HEK293 (cell line): ENCODE data around the gene CDC26.

Experiments used
- BCL6B ChIP-seq: fragments of 450-650 bp; formaldehyde crosslinking; IDR thresholded peaks from 2 replicates; pipeline ENCODE4 v1.5.1; 2017; ENCODE audit warnings: missing biosample characterization, missing genetic modification characterization
- CTCF ChIP-seq: fragments of 450-650 bp; formaldehyde crosslinking; IDR thresholded peaks from 2 replicates; pipeline ENCODE4 v1.5.1; 2016; ENCODE audit warnings: missing biosample characterization, missing genetic modification characterization
- FEZF1 ChIP-seq: fragments of 450-650 bp; formaldehyde crosslinking; IDR thresholded peaks from 2 replicates; pipeline ENCODE4 v1.5.1; 2016; ENCODE audit warnings: missing biosample characterization, missing genetic modification characterization
- HOXA7 ChIP-seq: sonication (generic); formaldehyde crosslinking; IDR thresholded peaks from 2 replicates; pipeline ENCODE4 v1.8.1; 2022; ENCODE audit warnings: missing genetic modification reagents, borderline replicate concordance
- HOXD13 ChIP-seq: sonication (generic); formaldehyde crosslinking; IDR thresholded peaks from 2 replicates; pipeline ENCODE4 v1.8.0; 2022; ENCODE audit warnings: missing genetic modification reagents, borderline replicate concordance
- KLF16 ChIP-seq: fragments of 450-650 bp; formaldehyde crosslinking; IDR thresholded peaks from 2 replicates; pipeline ENCODE4 v1.5.1; 2017; ENCODE audit warnings: missing biosample characterization, missing genetic modification characterization
- KLF8 ChIP-seq: fragments of 450-650 bp; formaldehyde crosslinking; IDR thresholded peaks from 2 replicates; pipeline ENCODE4 v1.5.1; 2016; ENCODE audit warnings: missing biosample characterization, missing genetic modification characterization
- PRDM1 ChIP-seq: fragments of 450-650 bp; formaldehyde crosslinking; IDR thresholded peaks from 2 replicates; pipeline ENCODE4; 2016; ENCODE audit warnings: missing biosample characterization, missing genetic modification characterization
- SP2 ChIP-seq: fragments of 450-650 bp; formaldehyde crosslinking; IDR thresholded peaks from 2 replicates; pipeline ENCODE4 v1.5.1; 2016; ENCODE audit warnings: missing biosample characterization, missing genetic modification characterization
- SP3 ChIP-seq: fragments of 450-650 bp; formaldehyde crosslinking; IDR thresholded peaks from 2 replicates; pipeline ENCODE4 v1.5.1; 2016; ENCODE audit warnings: missing biosample characterization, missing genetic modification characterization
- TRIM28 ChIP-seq: IDR thresholded peaks from 2 replicates; pipeline ENCODE4 v1.6.1; 2011; ENCODE audit warnings: low read length, control low read depth, borderline replicate concordance
- YY2 ChIP-seq: fragments of 450-650 bp; formaldehyde crosslinking; IDR thresholded peaks from 2 replicates; pipeline ENCODE4 v1.5.1; 2016; ENCODE audit warnings: missing biosample characterization, missing genetic modification characterization
- ZBTB44 ChIP-seq: fragments of 450-650 bp; IDR thresholded peaks from 2 replicates; pipeline ENCODE4 v1.5.1; 2018; ENCODE audit warnings: missing biosample characterization, mild to moderate bottlenecking, missing genetic modification characterization
- ZBTB7A ChIP-seq: fragments of 450-650 bp; formaldehyde crosslinking; IDR thresholded peaks from 2 replicates; pipeline ENCODE4 v1.5.1; 2016; ENCODE audit warnings: low read depth, missing biosample characterization, missing genetic modification characterization
- ZFHX2 ChIP-seq: fragments of 450-650 bp; formaldehyde crosslinking; conservative IDR thresholded peaks from 2 replicates; pipeline ENCODE4 v1.5.1; 2016; ENCODE audit warnings: missing biosample characterization, missing genetic modification characterization
- ZNF19 ChIP-seq: fragments of 450-650 bp; formaldehyde crosslinking; IDR thresholded peaks from 2 replicates; pipeline ENCODE4; 2016; ENCODE audit warnings: missing biosample characterization, missing genetic modification characterization, low read depth
- ZNF211 ChIP-seq: fragments of 450-650 bp; formaldehyde crosslinking; IDR thresholded peaks from 2 replicates; pipeline ENCODE4 v1.5.1; 2016; ENCODE audit warnings: low read depth, missing biosample characterization, missing genetic modification characterization
- ZNF24 ChIP-seq: fragments of 450-650 bp; formaldehyde crosslinking; IDR thresholded peaks from 2 replicates; pipeline ENCODE4 v1.5.1; 2016; ENCODE audit warnings: missing biosample characterization, missing genetic modification characterization
- ZNF324 ChIP-seq: fragments of 450-650 bp; formaldehyde crosslinking; IDR thresholded peaks from 2 replicates; pipeline ENCODE4 v1.5.1; 2016; ENCODE audit warnings: missing biosample characterization, missing genetic modification characterization
- ZNF341 ChIP-seq: fragments of 450-650 bp; formaldehyde crosslinking; IDR thresholded peaks from 2 replicates; pipeline ENCODE4; 2016; ENCODE audit warnings: low read depth, missing biosample characterization, missing genetic modification characterization
- ZNF350 ChIP-seq: fragments of 450-650 bp; formaldehyde crosslinking; IDR thresholded peaks from 2 replicates; pipeline ENCODE4 v1.5.0; 2017; ENCODE audit warnings: missing biosample characterization, mild to moderate bottlenecking, missing genetic modification characterization
- ZNF366 ChIP-seq: fragments of 450-650 bp; formaldehyde crosslinking; conservative IDR thresholded peaks from 2 replicates; pipeline ENCODE4 v1.5.1; 2016; ENCODE audit warnings: missing biosample characterization, missing genetic modification characterization
- ZNF501 ChIP-seq: fragments of 450-650 bp; formaldehyde crosslinking; IDR thresholded peaks from 2 replicates; pipeline ENCODE4 v1.5.1; 2016; ENCODE audit warnings: missing biosample characterization, missing genetic modification characterization
- ZNF560 ChIP-seq: fragments of 450-650 bp; formaldehyde crosslinking; IDR thresholded peaks from 2 replicates; pipeline ENCODE4 v1.5.1; 2017; ENCODE audit warnings: missing biosample characterization, missing genetic modification characterization, borderline replicate concordance
- ZNF707 ChIP-seq: fragments of 450-650 bp; formaldehyde crosslinking; IDR thresholded peaks from 2 replicates; pipeline ENCODE4 v1.5.1; 2016; ENCODE audit warnings: missing biosample characterization, missing genetic modification characterization
- ZNF776 ChIP-seq: fragments of 450-650 bp; formaldehyde crosslinking; IDR thresholded peaks from 2 replicates; pipeline ENCODE4 v1.5.0; 2017; ENCODE audit warnings: missing biosample characterization, missing genetic modification characterization, borderline replicate concordance
- ZNF792 ChIP-seq: fragments of 450-650 bp; formaldehyde crosslinking; IDR thresholded peaks from 2 replicates; pipeline ENCODE4 v1.5.1; 2016; ENCODE audit warnings: missing biosample characterization, missing genetic modification characterization
- ZNF837 ChIP-seq: fragments of 450-650 bp; formaldehyde crosslinking; IDR thresholded peaks from 2 replicates; pipeline ENCODE4 v1.5.1; 2016; ENCODE audit warnings: missing biosample characterization, missing genetic modification characterization
- TF ChIP-seq, protein P1 (sequence below): fragments of 450-650 bp; formaldehyde crosslinking; IDR thresholded peaks from 2 replicates; pipeline ENCODE4 v1.5.1; 2016; ENCODE audit warnings: missing biosample characterization, missing genetic modification characterization
- TF ChIP-seq, protein P2 (sequence below): fragments of 450-650 bp; formaldehyde crosslinking; IDR thresholded peaks from 2 replicates; pipeline ENCODE4 v1.5.1; 2016; ENCODE audit warnings: missing biosample characterization, missing genetic modification characterization

CDC26 gene

GRCh38 chr9:113275157-113276131, at the start of gene CDC26, which contains the start of gene PRPF4 (continued):
- TF ChIP-seq, protein P1, sequence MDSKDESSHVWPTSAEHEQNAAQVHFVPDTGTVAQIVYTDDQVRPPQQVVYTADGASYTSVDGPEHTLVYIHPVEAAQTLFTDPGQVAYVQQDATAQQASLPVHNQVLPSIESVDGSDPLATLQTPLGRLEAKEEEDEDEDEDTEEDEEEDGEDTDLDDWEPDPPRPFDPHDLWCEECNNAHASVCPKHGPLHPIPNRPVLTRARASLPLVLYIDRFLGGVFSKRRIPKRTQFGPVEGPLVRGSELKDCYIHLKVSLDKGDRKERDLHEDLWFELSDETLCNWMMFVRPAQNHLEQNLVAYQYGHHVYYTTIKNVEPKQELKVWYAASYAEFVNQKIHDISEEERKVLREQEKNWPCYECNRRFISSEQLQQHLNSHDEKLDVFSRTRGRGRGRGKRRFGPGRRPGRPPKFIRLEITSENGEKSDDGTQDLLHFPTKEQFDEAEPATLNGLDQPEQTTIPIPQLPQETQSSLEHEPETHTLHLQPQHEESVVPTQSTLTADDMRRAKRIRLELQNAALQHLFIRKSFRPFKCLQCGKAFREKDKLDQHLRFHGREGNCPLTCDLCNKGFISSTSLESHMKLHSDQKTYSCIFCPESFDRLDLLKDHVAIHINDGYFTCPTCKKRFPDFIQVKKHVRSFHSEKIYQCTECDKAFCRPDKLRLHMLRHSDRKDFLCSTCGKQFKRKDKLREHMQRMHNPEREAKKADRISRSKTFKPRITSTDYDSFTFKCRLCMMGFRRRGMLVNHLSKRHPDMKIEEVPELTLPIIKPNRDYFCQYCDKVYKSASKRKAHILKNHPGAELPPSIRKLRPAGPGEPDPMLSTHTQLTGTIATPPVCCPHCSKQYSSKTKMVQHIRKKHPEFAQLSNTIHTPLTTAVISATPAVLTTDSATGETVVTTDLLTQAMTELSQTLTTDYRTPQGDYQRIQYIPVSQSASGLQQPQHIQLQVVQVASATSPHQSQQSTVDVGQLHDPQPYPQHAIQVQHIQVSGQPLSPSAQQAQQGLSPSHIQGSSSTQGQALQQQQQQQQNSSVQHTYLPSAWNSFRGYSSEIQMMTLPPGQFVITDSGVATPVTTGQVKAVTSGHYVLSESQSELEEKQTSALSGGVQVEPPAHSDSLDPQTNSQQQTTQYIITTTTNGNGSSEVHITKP (tag by site-specific recombination), result peak; percentile 85
- TF ChIP-seq KLF16, result peak; percentile 50
- no peak for TF ChIP-seq ZNF560
- 0 out of 2 replicates have a peak, but pooled peaks have one; percentile 14 for TF ChIP-seq ZNF24 (tag by site-specific recombination)
- TF ChIP-seq YY2 (tag by site-specific recombination), result peak; percentile 81; the same call in 1 of the 2 replicates
- peak; percentile 96 for TF ChIP-seq ZFHX2 (tag by site-specific recombination)
- TF ChIP-seq ZNF837 (tag by site-specific recombination), result no peak
- no peak for TF ChIP-seq ZNF19
- TF ChIP-seq ZNF350 (tag by site-specific recombination), result no peak
- TF ChIP-seq ZNF792 (tag by site-specific recombination), result no peak
- TF ChIP-seq ZNF501, result peak; percentile 69
- 0 out of 2 replicates have a peak, but pooled peaks have one; percentile 13 for TF ChIP-seq PRDM1 (tag by site-specific recombination)
- 0 out of 2 replicates have a peak, but pooled peaks have one; percentile 50 for TF ChIP-seq KLF8 (tag by site-specific recombination)
- no peak for TF ChIP-seq ZNF324
- TF ChIP-seq, protein P2, sequence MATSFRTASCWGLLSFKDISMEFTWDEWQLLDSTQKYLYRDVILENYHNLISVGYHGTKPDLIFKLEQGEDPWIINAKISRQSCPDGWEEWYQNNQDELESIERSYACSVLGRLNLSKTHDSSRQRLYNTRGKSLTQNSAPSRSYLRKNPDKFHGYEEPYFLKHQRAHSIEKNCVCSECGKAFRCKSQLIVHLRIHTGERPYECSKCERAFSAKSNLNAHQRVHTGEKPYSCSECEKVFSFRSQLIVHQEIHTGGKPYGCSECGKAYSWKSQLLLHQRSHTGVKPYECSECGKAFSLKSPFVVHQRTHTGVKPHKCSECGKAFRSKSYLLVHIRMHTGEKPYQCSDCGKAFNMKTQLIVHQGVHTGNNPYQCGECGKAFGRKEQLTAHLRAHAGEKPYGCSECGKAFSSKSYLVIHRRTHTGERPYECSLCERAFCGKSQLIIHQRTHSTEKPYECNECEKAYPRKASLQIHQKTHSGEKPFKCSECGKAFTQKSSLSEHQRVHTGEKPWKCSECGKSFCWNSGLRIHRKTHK (tag by site-specific recombination), result no peak
- TF ChIP-seq BCL6B (tag by site-specific recombination), result no peak
- peak; percentile 95 for TF ChIP-seq SP2 (tag by site-specific recombination)
- no peak for TF ChIP-seq ZBTB7A (tag by site-specific recombination)
- TF ChIP-seq ZBTB44 (tag by site-specific recombination), result no peak
- TF ChIP-seq SP3 (tag by site-specific recombination), result peak; percentile 87
- no peak for TF ChIP-seq ZNF211 (tag by site-specific recombination)
- peak; percentile 95 for TF ChIP-seq ZNF341
- TF ChIP-seq FEZF1 (tag by site-specific recombination), result no peak
- TF ChIP-seq TRIM28, result no peak
- TF ChIP-seq ZNF707 (tag by site-specific recombination), result no peak
- TF ChIP-seq HOXA7 (CRISPR knock-in tag), result no peak
- no peak for TF ChIP-seq ZNF776 (tag by site-specific recombination)
- no peak for TF ChIP-seq HOXD13
- no peak for TF ChIP-seq ZNF366 (tag by site-specific recombination)
- TF ChIP-seq CTCF (tag by site-specific recombination), result no peak
